Occipital lobe (tissue), 2 donors: ENCODE data around the gene CHCT1. TPM values are rescaled to one million over a fixed set of nuclear protein-coding genes. Genes with fewer than 3 reads are reported as not detected.

ENCODE experiments used
- DNase-seq: peaks from one replicate; lab custom pipeline; 2025; lab: John Stamatoyannopoulos, UW
- total RNA-seq: library from RNA; depleted of rRNA; stranded (reverse); fragments of >200 nt; gene quantifications from one replicate; pipeline ENCODE4 v1.2.3, GENCODE V29; 2014

CHCT1 gene
- total RNA-seq, 1 donor from 2014 or later = not detected

GRCh38 chr17:60439501-60439900 lies 17.2 kb downstream of the CHCT1 start:
- DNase-seq = no peak

GRCh38 chr17:60442271-60443173 lies 20.2 kb downstream of the CHCT1 start:
- DNase-seq = no peak

GRCh38 chr17:60443713-60444112 lies 21.4 kb downstream of the CHCT1 start:
- DNase-seq = no peak

- no peak for DNase-seq
These were observed 22.9 kb downstream of the CHCT1 start for GRCh38 chr17:60445144-60445543.

- no peak for DNase-seq
These were observed 25.1 kb downstream of the CHCT1 start for GRCh38 chr17:60447375-60447774.

DNA sequence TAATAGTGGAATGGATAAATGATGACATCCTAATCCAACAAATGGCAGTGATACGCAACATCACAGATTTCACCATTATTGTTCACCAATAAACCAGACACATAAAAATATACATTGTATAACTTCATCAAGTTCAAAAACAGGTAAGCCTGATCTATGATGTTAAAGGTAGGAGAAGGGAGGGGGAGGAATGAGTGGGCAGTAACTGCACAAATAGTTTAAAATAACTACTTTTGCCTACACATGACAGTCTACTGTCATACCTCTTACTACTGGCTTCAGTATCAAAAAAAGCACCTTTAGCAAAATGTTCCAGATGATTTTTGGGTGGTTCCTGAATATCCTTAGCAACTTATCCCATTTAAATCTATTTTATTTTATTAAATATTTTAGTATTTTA lies 28.8 kb downstream of the CHCT1 start:
- no peak for DNase-seq

DNA sequence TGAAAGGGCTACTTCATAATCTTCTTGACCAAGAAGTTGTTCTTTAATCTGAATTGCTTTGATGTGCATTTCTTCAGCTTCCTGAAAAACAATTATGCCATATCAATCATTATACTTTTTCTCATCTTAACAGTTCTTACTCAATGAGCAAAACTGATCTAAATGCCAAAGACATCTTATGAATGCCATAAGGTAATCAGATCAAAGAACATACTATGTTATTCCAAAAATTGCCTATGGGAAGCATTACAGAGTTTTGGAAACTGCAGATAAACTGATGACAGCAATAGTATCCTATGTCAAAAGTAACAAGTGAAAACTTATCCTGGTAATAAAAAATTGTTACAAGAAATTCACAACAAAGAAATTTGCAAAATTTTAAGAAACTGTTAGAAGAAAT lies 29.7 kb downstream of the CHCT1 start:
- DNase-seq = no peak

DNA sequence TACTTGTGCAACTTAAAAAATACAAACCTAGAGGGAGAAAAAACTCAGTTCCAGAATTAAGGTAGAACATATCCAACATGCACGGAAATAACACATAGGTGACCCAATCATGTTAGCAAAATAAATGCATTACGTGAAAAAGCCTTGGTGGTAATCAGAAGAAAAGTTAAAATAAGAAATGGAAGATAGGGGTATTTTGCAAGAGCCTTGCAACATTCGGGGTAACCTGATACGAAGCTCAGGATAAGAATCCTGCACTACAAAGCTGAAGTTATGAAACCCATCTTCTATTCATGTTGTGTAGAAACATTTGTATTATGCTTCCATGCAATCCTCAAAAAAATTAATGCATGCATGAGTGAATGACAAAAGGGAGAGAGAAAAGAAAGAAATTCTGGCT lies 33.1 kb downstream of the CHCT1 start:
- no peak for DNase-seq

- DNase-seq = no peak
These were observed 34.9 kb downstream of the CHCT1 start for GRCh38 chr17:60457148-60457547.

- DNase-seq = no peak
These were observed 39.3 kb downstream of the CHCT1 start for GRCh38 chr17:60461584-60461983.

DNA sequence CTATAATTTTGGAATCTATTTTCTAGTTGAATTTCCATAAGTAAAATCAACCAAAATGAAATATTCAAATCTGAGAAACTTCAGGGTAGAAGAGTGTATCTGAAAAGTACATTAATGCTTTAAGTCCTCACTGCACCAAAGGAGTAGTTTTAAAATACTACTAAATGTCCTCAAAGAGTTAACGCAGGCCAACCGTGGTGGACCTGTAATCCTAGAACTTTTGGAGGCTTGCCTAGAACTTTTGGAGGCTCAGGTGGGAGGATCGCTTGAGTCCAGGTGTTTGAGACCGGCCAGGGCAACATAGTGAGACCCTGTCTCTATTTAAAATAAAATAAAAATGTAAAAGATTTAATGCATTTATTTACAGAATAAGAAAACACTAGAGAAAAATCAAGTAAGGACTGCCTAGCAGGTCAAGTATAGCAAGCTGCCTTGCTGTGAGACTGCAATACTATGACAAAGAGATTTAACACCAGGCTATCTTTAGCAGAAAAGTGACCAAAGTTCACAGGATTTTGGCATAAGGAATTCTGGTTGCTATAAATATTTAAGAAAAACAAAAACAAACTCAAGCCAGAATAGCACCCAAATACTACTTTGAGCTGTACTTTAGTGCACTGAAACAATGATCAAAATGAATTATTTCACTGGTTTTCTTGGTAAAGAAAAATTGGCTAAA lies 41.0 kb downstream of the CHCT1 start:
- DNase-seq = no peak

- no peak for DNase-seq
These were observed 42.1 kb downstream of the CHCT1 start for GRCh38 chr17:60464343-60464742.

DNA sequence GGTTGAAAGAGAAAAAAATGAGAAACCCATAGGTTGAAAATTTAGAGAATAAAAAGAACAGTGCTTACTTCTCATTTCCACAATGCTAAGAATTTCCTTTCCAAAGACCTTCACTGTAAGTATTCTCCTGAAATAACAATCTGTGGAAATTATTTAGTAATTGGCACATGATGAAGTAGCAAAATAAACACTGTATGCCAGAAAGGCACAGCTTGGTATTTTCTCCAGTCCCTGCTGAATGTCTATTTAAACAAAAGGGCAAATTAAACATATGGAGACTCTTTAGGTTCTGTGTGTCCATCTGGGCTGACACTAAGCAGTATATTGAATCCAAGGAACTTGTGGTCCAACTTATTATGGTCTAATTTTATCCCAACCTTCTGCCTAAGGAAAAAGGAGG lies 46.1 kb downstream of the CHCT1 start:
- no peak for DNase-seq

GRCh38 chr17:60471451-60471850 lies 49.2 kb downstream of the CHCT1 start:
- no peak for DNase-seq

- DNase-seq = no peak
These were observed 50.2 kb downstream of the CHCT1 start for GRCh38 chr17:60472449-60472848.

GRCh38 chr17:60473788-60474187 lies 51.5 kb downstream of the CHCT1 start:
- DNase-seq = no peak

Other genes with a start within 250 kb of the CHCT1 start
- 71.0 TPM for gene USP32, start 30.4 kb upstream of the CHCT1 start, total RNA-seq
- gene APPBP2, start 103.8 kb downstream of the CHCT1 start, total RNA-seq = 80.5 TPM
- gene PPM1D, start 177.7 kb downstream of the CHCT1 start, total RNA-seq = 16.2 TPM